GM12878 (cell line): Measurements from ENCODE around the gene ATP6V0E1.

Experiments
- BACH1 ChIP-seq: fragments of 450-650 bp; IDR thresholded peaks from 2 replicates; pipeline ENCODE4 v1.6.1; 2017; ENCODE audit warnings: mild to moderate bottlenecking, borderline replicate concordance
- FOXM1 ChIP-seq: IDR thresholded peaks from 2 replicates; pipeline ENCODE4 v1.6.1; 2012; ENCODE audit warnings: low read depth, mild to moderate bottlenecking, inconsistent platforms, low read length, moderate library complexity
- NR2C1 ChIP-seq: fragments of 450-650 bp; IDR thresholded peaks from 2 replicates; pipeline ENCODE4 v1.6.1; 2017; ENCODE audit warnings: antibody characterized with exemption, mild to moderate bottlenecking, moderate library complexity

GRCh38 chr5:172939071-172939470 is 44.5 kb upstream of the ATP6V0E1 start:
- TF ChIP-seq FOXM1 (no peak), NR2C1 (no peak), BACH1 (no peak)
